A673 (cell line): Measurements from ENCODE around the gene CCDC78. TPM values are rescaled to one million over a fixed set of nuclear protein-coding genes. Genes with fewer than 3 reads are reported as not detected.
A peak's percentile ranks its signal among the peaks of the same experiment; 100 is the strongest.

Source experiments
- BruUV-seq: library from RNA; stranded (reverse); fragments of 400-500 nt; replicated peaks from 2 replicates; lab custom pipeline; 2021; lab: Mats Ljungman, UMichigan
- CTCF ChIA-PET: fragments of 300-600 bp; sonication (Branson Sonifier 250); formaldehyde crosslinking; loops from one replicate; lab custom pipeline; 2022; ENCODE audit warnings: antibody characterized with exemption; lab: Charles Lee
- POLR2A ChIA-PET: fragments of 300-600 bp; sonication (Branson Sonifier 250); formaldehyde crosslinking; loops from one replicate; lab custom pipeline; 2022; ENCODE audit warnings: antibody characterized with exemption; ENCODE audit not compliant: low non-redundant PET; lab: Charles Lee
- DNase-seq: peaks from one replicate; pipeline ENCODE4 v3.0.0-alpha.2; 2015; ENCODE audit warnings: low spot score
- H3K27ac ChIP-seq: fragments of 200-600 bp; sonication (generic); 2 replicates; pipeline ENCODE4 v1.5.1; 2016; ENCODE audit warnings: mixed run types, low read depth, mild to moderate bottlenecking, mixed read lengths, antibody characterized with exemption, low read length; ENCODE audit not compliant: poor library complexity, severe bottlenecking
- H3K27me3 ChIP-seq: fragments of 200-600 bp; sonication (generic); replicated peaks from 2 replicates; pipeline ENCODE4 v1.6.1; 2017; ENCODE audit warnings: mixed run types, low read depth, mild to moderate bottlenecking, mixed read lengths, antibody characterized with exemption, low read length; ENCODE audit not compliant: insufficient read depth, poor library complexity
- H3K36me3 ChIP-seq: fragments of 200-600 bp; sonication (generic); 2 replicates; pipeline ENCODE4 v1.6.1; 2016; ENCODE audit warnings: mixed run types, mild to moderate bottlenecking, mixed read lengths, antibody characterized with exemption, low read length; ENCODE audit not compliant: insufficient read depth, poor library complexity, severe bottlenecking
- H3K4me1 ChIP-seq: fragments of 200-600 bp; sonication (generic); 2 replicates; pipeline ENCODE4 v1.6.1; 2017; ENCODE audit warnings: mixed run types, mild to moderate bottlenecking, mixed read lengths, antibody characterized with exemption, low read length; ENCODE audit not compliant: insufficient read depth, poor library complexity, severe bottlenecking
- H3K4me3 ChIP-seq: fragments of 200-600 bp; sonication (generic); 2 replicates; pipeline ENCODE4 v1.5.1; 2016; ENCODE audit warnings: low read depth, mixed run types, mild to moderate bottlenecking, mixed read lengths, low read length; ENCODE audit not compliant: poor library complexity, severe bottlenecking
- H3K9me3 ChIP-seq: fragments of 200-600 bp; sonication (generic); 2 replicates; pipeline ENCODE4 v1.6.1; 2016; ENCODE audit warnings: mixed run types, low read depth, mild to moderate bottlenecking, mixed read lengths, antibody characterized with exemption, low read length; ENCODE audit not compliant: poor library complexity, severe bottlenecking
- CTCF ChIP-seq: fragments of 300-800, 200-600 bp; sonication (generic); conservative IDR thresholded peaks from 2 replicates; pipeline ENCODE4 v1.5.1; 2017; ENCODE audit warnings: low read depth, mild to moderate bottlenecking, antibody characterized with exemption, low read length, moderate library complexity, mixed read lengths
- EZH2 ChIP-seq: fragments of 200-600 bp; sonication (generic); IDR thresholded peaks from 2 replicates; pipeline ENCODE4 v1.6.1; 2017; ENCODE audit warnings: borderline replicate concordance, low read depth, mild to moderate bottlenecking, mixed read lengths, antibody characterized with exemption, low read length; ENCODE audit not compliant: poor library complexity, severe bottlenecking
- intact Hi-C: fragments of 100-400 bp; cut with micrococcal nuclease; formaldehyde crosslinking; loops from one replicate; pipeline ENCODE4 v1.10.0; 2022; ENCODE audit not compliant: unreplicated experiment
- total RNA-seq: library from RNA; stranded (reverse); gene quantifications from 2 replicates; pipeline ENCODE4 v1.2.3, GENCODE V29; 2021

Gene CCDC78
- total RNA-seq, 1 experiment from 2014 or later: 0.28 TPM

GRCh38 chr16:678209-678857 is 47.9 kb downstream of the CCDC78 start:
- peaks cover 29% of the 10 kb centered on the region for H3K36me3 ChIP-seq
- peak overlapping the region; percentile 85 for H3K27ac ChIP-seq
- H3K4me3 ChIP-seq: no peak overlapping the region
- H3K4me1 ChIP-seq: peaks cover 36% of the 10 kb centered on the region
- no peaks in the 10 kb centered on the region for H3K9me3 ChIP-seq
- TF ChIP-seq EZH2: no peak
- no peak for TF ChIP-seq CTCF
- CTCF ChIA-PET: no interaction called here
- BruUV-seq: no TSS peak
- DNase-seq: no peak
- POLR2A ChIA-PET: no interaction called here
- no peaks in the 10 kb centered on the region for H3K27me3 ChIP-seq
- intact Hi-C loops: no loop called here

- Histone ChIP-seq H3K4me3 (no peak overlapping the region), H3K27ac (no peak overlapping the region), H3K9me3 (no peaks in the 10 kb centered on the region), H3K27me3 (no peaks in the 10 kb centered on the region), H3K4me1 (peaks cover 31% of the 10 kb centered on the region), H3K36me3 (peaks cover 29% of the 10 kb centered on the region)
- DNase-seq: no peak
- ChIA-PET POLR2A (no interaction called here), CTCF (no interaction called here)
- BruUV-seq: no TSS peak
- TF ChIP-seq EZH2: no peak
- no peak for TF ChIP-seq CTCF
- intact Hi-C loops: no loop called here
These were observed 48.7 kb downstream of the CCDC78 start for GRCh38 chr16:677316-678190.

- no peak for DNase-seq
- H3K9me3 ChIP-seq: no peaks in the 10 kb centered on the region
- intact Hi-C loops: no loop called here
These were observed 49.3 kb downstream of the CCDC78 start for GRCh38 chr16:676913-677312.

More at GRCh38 chr16:676913-677312, 49.3 kb downstream of the CCDC78 start:
- ChIA-PET POLR2A (no interaction called here), CTCF (no interaction called here)
- Histone ChIP-seq H3K4me3 (no peak overlapping the region), H3K27me3 (no peaks in the 10 kb centered on the region), H3K4me1 (peaks cover 27% of the 10 kb centered on the region), H3K36me3 (peaks cover 26% of the 10 kb centered on the region), H3K27ac (no peak overlapping the region)
- no TSS peak for BruUV-seq
- TF ChIP-seq CTCF: no peak
- TF ChIP-seq EZH2: no peak
